ENCODE data around the gene CASKIN1. TPM values are rescaled to one million over a fixed set of nuclear protein-coding genes. Genes with fewer than 3 reads are reported as not detected.

CASKIN1 gene
- total RNA-seq, 1 experiment from 2014 or later, result not detected

- H3K9me3 ChIP-seq (replicated peaks), result no peaks in the 10 kb centered on the region
- peaks cover 77% of the 10 kb centered on the region for H3K36me3 ChIP-seq
- H3K4me3 ChIP-seq, result no peak within 1 kb of the TSS
- H3K27ac ChIP-seq, result no peak within 1 kb of the TSS
- H3K4me1 ChIP-seq (replicated peaks), result no peaks in the 10 kb centered on the region
- no peaks in the 10 kb centered on the region for H3K27me3 ChIP-seq (replicated peaks)
- peak in 1 of 2 experiments; percentile 51 for DNase-seq (ENCODE audit: low read depth in 1 of 2, low spot score in 2 of 2)
Measured at GRCh38 chr16:2236337-2237101, 40.1 kb upstream of the CASKIN1 start, which contains the start of gene DNASE1L2. TSS of gene DNASE1L2 (plus strand) at chr16:2236444. CDS start at chr16:2236817, 373 bp downstream.

DNA sequence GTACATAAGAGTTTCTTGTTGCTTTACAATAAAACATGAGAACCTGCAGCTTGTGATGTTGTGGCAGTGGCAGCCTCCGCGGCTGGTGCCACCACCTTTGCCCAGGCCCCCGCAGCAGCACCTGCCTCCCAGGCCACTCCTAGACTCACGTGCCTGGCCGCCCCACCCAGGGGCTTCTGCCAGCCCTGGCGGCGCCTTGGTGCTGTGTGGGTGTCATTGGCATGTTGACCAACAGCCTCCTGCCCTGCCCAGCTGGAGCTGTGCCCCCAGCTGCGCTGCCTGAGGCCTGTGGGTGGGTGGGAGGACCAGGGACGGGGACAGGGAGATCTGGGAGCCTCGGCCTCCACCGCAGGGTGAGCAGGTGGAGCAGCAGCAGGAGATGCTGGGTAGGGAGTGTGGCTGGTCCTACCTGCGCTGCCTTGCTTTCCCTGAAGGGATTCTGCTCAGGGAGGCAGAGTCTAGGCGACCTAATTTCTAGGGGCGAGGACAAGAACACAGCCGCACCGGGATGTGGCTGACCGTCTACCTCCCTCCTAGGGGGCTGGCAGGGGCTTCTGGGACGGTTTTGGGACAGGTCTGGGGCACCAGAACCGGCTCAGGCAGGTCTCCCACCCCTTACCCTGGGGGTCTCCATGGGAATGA is 39.4 kb upstream of the CASKIN1 start:
- no peak overlapping the region for H3K27ac ChIP-seq
- H3K36me3 ChIP-seq, result peaks cover 81% of the 10 kb centered on the region
- H3K27me3 ChIP-seq (replicated peaks), result no peaks in the 10 kb centered on the region
- no peak for DNase-seq (ENCODE audit: low read depth in 1 of 2, low spot score in 2 of 2)
- no peaks in the 10 kb centered on the region for H3K4me1 ChIP-seq (replicated peaks)
- H3K4me3 ChIP-seq, result no peak overlapping the region
- H3K9me3 ChIP-seq (replicated peaks), result no peaks in the 10 kb centered on the region

GRCh38 chr16:2235234-2235651 is 38.8 kb upstream of the CASKIN1 start:
- Histone ChIP-seq H3K9me3 (replicated peaks) (no peaks in the 10 kb centered on the region), H3K4me1 (replicated peaks) (no peaks in the 10 kb centered on the region)

DNA sequence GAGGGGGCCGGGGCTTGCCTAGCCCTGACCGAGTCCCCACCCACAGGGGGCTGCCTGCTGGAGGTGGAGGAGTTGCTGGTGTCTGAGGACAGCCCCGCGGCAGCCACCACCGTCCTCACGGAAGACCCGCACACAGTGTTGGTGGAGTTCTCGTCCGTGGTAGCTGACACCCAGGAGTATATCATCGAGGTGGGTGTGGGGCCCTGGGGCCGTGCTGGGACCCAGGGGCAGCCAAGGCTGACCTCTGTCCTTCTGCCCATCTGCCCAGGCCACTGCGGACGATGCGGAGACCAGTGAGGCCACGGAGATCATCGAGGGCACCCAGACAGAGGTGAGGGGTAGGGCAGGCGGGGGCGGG is 38.4 kb upstream of the CASKIN1 start:
- Histone ChIP-seq H3K4me3 (no peak overlapping the region), H3K27me3 (replicated peaks) (no peaks in the 10 kb centered on the region), H3K9me3 (replicated peaks) (no peaks in the 10 kb centered on the region), H3K4me1 (replicated peaks) (no peaks in the 10 kb centered on the region), H3K27ac (no peak overlapping the region), H3K36me3 (peaks cover 84% of the 10 kb centered on the region)
- DNase-seq (ENCODE audit: low read depth in 1 of 2, low spot score in 2 of 2), result no peak

More at GRCh38 chr16:2235234-2235651, 38.8 kb upstream of the CASKIN1 start:
- no peak overlapping the region for H3K27ac ChIP-seq
- H3K27me3 ChIP-seq (replicated peaks), result no peaks in the 10 kb centered on the region
- DNase-seq (ENCODE audit: low read depth in 1 of 2, low spot score in 2 of 2), result no peak
- H3K36me3 ChIP-seq, result peaks cover 83% of the 10 kb centered on the region
- no peak overlapping the region for H3K4me3 ChIP-seq

DNA sequence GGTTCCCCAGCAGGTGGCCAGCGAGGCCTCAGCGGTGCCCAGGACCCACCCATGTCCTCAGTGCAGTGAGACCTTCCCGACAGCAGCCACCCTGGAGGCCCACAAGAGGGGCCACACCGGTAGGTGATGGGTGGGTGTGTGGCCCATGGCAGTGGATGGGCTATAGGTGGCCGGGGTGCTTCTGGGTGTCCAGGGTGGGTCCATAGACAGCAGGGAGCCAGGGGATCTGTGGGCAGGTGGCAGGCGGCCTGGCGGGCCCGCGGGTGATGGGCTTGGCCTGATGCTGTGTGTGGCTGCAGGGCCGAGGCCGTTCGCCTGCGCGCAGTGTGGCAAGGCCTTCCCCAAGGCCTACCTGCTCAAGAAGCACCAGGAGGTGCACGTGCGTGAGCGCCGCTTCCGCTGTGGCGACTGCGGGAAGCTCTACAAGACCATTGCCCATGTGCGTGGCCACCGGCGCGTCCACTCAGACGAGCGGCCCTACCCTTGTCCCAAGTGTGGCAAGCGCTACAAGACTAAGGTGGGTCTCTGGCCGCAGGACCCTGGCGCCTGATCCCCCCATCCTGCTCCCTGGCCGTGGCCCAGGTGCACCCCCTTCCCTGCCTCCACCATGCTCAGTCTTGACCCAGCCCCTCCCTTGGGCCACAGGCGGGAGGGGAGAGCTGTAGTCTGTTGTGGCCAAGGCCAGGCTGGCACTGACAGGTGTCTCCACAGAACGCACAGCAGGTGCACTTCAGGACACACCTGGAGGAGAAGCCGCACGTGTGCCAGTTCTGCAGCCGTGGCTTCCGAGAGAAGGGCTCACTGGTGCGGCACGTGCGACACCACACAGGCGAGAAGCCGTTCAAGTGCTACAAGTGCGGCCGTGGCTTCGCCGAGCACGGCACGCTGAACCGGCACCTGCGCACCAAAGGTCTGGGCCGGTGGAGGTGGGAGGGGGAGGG is 37.7 kb upstream of the CASKIN1 start:
- Histone ChIP-seq H3K4me1 (replicated peaks) (no peaks in the 10 kb centered on the region), H3K36me3 (peaks cover 86% of the 10 kb centered on the region), H3K4me3 (no peak overlapping the region), H3K27ac (no peak overlapping the region), H3K27me3 (replicated peaks) (no peaks in the 10 kb centered on the region), H3K9me3 (replicated peaks) (no peaks in the 10 kb centered on the region)
- DNase-seq (ENCODE audit: low read depth in 1 of 2, low spot score in 2 of 2), result no peak

GRCh38 chr16:2233046-2233775 is 36.8 kb upstream of the CASKIN1 start:
- Histone ChIP-seq H3K4me3 (no peak overlapping the region), H3K27me3 (replicated peaks) (no peaks in the 10 kb centered on the region), H3K36me3 (peaks cover 92% of the 10 kb centered on the region), H3K9me3 (replicated peaks) (no peaks in the 10 kb centered on the region), H3K27ac (no peak overlapping the region), H3K4me1 (replicated peaks) (no peaks in the 10 kb centered on the region)
- DNase-seq (ENCODE audit: low read depth in 1 of 2, low spot score in 2 of 2), result peak in 1 of 2 experiments; percentile 45

- Histone ChIP-seq H3K9me3 (replicated peaks) (no peaks in the 10 kb centered on the region), H3K36me3 (peaks cover 91% of the 10 kb centered on the region), H3K4me3 (no peak overlapping the region), H3K27ac (no peak overlapping the region), H3K4me1 (replicated peaks) (no peaks in the 10 kb centered on the region), H3K27me3 (replicated peaks) (no peaks in the 10 kb centered on the region)
- no peak for DNase-seq (ENCODE audit: low read depth in 1 of 2, low spot score in 2 of 2)
Measured at GRCh38 chr16:2232094-2232990, 35.9 kb upstream of the CASKIN1 start.

GRCh38 chr16:2231016-2231931 is 34.9 kb upstream of the CASKIN1 start:
- Histone ChIP-seq H3K4me1 (replicated peaks) (peaks cover 5% of the 10 kb centered on the region), H3K4me3 (no peak overlapping the region), H3K9me3 (replicated peaks) (no peaks in the 10 kb centered on the region), H3K27me3 (replicated peaks) (no peaks in the 10 kb centered on the region), H3K36me3 (peaks cover 92% of the 10 kb centered on the region), H3K27ac (no peak overlapping the region)
- DNase-seq (ENCODE audit: low read depth in 1 of 2, low spot score in 2 of 2), result no peak

- peaks cover 83% of the 10 kb centered on the region for H3K36me3 ChIP-seq
- no peak for DNase-seq (ENCODE audit: low read depth in 1 of 2, low spot score in 2 of 2)
- peaks cover 8% of the 10 kb centered on the region for H3K4me1 ChIP-seq (replicated peaks)
- H3K27ac ChIP-seq, result no peak overlapping the region
- no peaks in the 10 kb centered on the region for H3K27me3 ChIP-seq (replicated peaks)
- no peak overlapping the region for H3K4me3 ChIP-seq
- no peaks in the 10 kb centered on the region for H3K9me3 ChIP-seq (replicated peaks)
Measured at GRCh38 chr16:2230376-2230775, 34.0 kb upstream of the CASKIN1 start.

GRCh38 chr16:2229632-2230250 is 33.3 kb upstream of the CASKIN1 start:
- H3K27me3 ChIP-seq (replicated peaks), result no peaks in the 10 kb centered on the region
- H3K9me3 ChIP-seq (replicated peaks), result no peaks in the 10 kb centered on the region
- no peak overlapping the region for H3K4me3 ChIP-seq
- peaks cover 13% of the 10 kb centered on the region for H3K4me1 ChIP-seq (replicated peaks)
- H3K27ac ChIP-seq, result no peak overlapping the region
- peaks cover 77% of the 10 kb centered on the region for H3K36me3 ChIP-seq
- DNase-seq (ENCODE audit: low read depth in 1 of 2, low spot score in 2 of 2), result no peak

- H3K27me3 ChIP-seq (replicated peaks), result no peaks in the 10 kb centered on the region
- no peak overlapping the region for H3K4me3 ChIP-seq
- no peaks in the 10 kb centered on the region for H3K9me3 ChIP-seq (replicated peaks)
- peaks cover 19% of the 10 kb centered on the region for H3K4me1 ChIP-seq (replicated peaks)
- peaks cover 72% of the 10 kb centered on the region for H3K36me3 ChIP-seq
- no peak for DNase-seq (ENCODE audit: low read depth in 1 of 2, low spot score in 2 of 2)
- no peak overlapping the region for H3K27ac ChIP-seq
Measured at GRCh38 chr16:2229091-2229490, 32.7 kb upstream of the CASKIN1 start.

All from SJSA1 (cell line).